ENCODE measurements around the gene SFN.
A peak's percentile ranks its signal among the peaks of the same experiment; 100 is the strongest.
"Not testable (repeated sequence)": the region's sequence is repeated elsewhere in the genome, so short reads cannot be mapped to it uniquely, and the experiment has no call there.

Gene SFN

GRCh38 chr1:26873097-26873496 is 10.1 kb downstream of the SFN start:
- not testable (repeated sequence) for H3K9me3 ChIP-seq (replicated peaks in 1 of 2; ENCODE audit: control insufficient read depth in 2 of 2, insufficient read depth in 1 of 2, low read depth in 1 of 2, low read length in 2 of 2); H2AFZ ChIP-seq (ENCODE audit: low read length); H2BK12ac ChIP-seq (ENCODE audit: low read length); H3K14ac ChIP-seq (ENCODE audit: low read length); H4K91ac ChIP-seq (ENCODE audit: low read depth, low read length, poor library complexity); H3K79me1 ChIP-seq (ENCODE audit: low read depth, low read length); H2AK5ac ChIP-seq (ENCODE audit: low read depth, low read length); H3K18ac ChIP-seq (ENCODE audit: low read length); H3K23ac ChIP-seq (ENCODE audit: low read depth, low read length, poor library complexity); H3K4ac ChIP-seq (ENCODE audit: low read length); H4K8ac ChIP-seq (ENCODE audit: low read depth, low read length); H3K27ac ChIP-seq (replicated peaks; ENCODE audit: low read length); DNase-seq (ENCODE audit: low spot score); H2BK15ac ChIP-seq (ENCODE audit: low read length); H2BK5ac ChIP-seq (ENCODE audit: low read length); H3K9ac ChIP-seq (ENCODE audit: low read depth, low read length, poor library complexity); H3K27me3 ChIP-seq (ENCODE audit: control insufficient read depth in 3 of 3, insufficient read depth in 3 of 3, low read depth in 1 of 3, low read length in 3 of 3); H3K4me2 ChIP-seq (ENCODE audit: insufficient read depth, low read length, poor library complexity, severe bottlenecking); H3K4me3 ChIP-seq (ENCODE audit: low read length in 2 of 2); H2BK120ac ChIP-seq (ENCODE audit: low read depth, low read length)
- WGBS, 2 donors (ENCODE audit: extremely low coverage in 2 of 2, insufficient read length in 2 of 2, insufficient replicate concordance in 1 of 2): no CpG with 5 or more reads among the region's 2 CpGs
- peaks cover 2 to 18% of the 10 kb centered on the region in 2 donors for H3K36me3 ChIP-seq (replicated peaks in 1 of 2; ENCODE audit: control insufficient read depth in 2 of 2, insufficient read depth in 2 of 2, low read length in 2 of 2)
- H3K4me1 ChIP-seq (ENCODE audit: control insufficient read depth in 2 of 2, insufficient read depth in 1 of 2, low read depth in 1 of 2, low read length in 2 of 2): peaks cover 0 to 17% of the 10 kb centered on the region in 2 donors

DNA sequence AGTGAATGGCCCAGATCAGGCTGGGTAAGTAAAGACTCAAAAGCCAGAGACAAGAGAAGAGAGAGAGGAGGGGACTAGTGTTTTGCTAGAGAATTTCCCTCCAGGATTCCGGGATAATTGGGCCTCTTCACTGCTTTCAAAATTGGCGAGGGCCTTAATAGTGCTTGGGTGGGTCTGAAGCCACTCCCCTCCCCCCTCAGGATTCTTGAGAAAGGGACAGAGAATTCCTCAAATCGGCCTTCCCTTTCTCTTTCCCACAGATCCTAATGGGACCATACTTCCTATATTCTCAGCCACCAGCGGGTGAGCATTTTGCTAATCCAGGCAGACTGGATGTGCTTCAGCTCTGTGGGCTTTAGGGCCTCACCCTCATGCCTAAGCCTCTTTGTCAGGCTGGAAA is 11.9 kb downstream of the SFN start:
- H3K27ac ChIP-seq (replicated peaks; ENCODE audit: low read length): peak overlapping the region; percentile 95
- H3K4me3 ChIP-seq (ENCODE audit: low read length in 2 of 2): no peak overlapping the region
- H4K8ac ChIP-seq (ENCODE audit: low read depth, low read length): no peak overlapping the region
- peak overlapping the region; percentile 19 for H3K4me2 ChIP-seq (ENCODE audit: insufficient read depth, low read length, poor library complexity, severe bottlenecking)
- no peak overlapping the region for H2AFZ ChIP-seq (ENCODE audit: low read length)
- H3K27me3 ChIP-seq (ENCODE audit: control insufficient read depth in 3 of 3, insufficient read depth in 3 of 3, low read depth in 1 of 3, low read length in 3 of 3): no peaks in the 10 kb centered on the region
- H4K91ac ChIP-seq (ENCODE audit: low read depth, low read length, poor library complexity): no peak overlapping the region
- H3K36me3 ChIP-seq (replicated peaks in 1 of 2; ENCODE audit: control insufficient read depth in 2 of 2, insufficient read depth in 2 of 2, low read length in 2 of 2): peaks cover 8 to 34% of the 10 kb centered on the region in 2 donors
- no peak overlapping the region for H2BK120ac ChIP-seq (ENCODE audit: low read depth, low read length)
- H2AK5ac ChIP-seq (ENCODE audit: low read depth, low read length): no peak overlapping the region
- H3K9me3 ChIP-seq (replicated peaks in 1 of 2; ENCODE audit: control insufficient read depth in 2 of 2, insufficient read depth in 1 of 2, low read depth in 1 of 2, low read length in 2 of 2): no peaks in the 10 kb centered on the region
- no peaks in the 10 kb centered on the region for H3K79me1 ChIP-seq (ENCODE audit: low read depth, low read length)
- no peak overlapping the region for H2BK12ac ChIP-seq (ENCODE audit: low read length)
- peaks cover 0 to 17% of the 10 kb centered on the region in 2 donors for H3K4me1 ChIP-seq (ENCODE audit: control insufficient read depth in 2 of 2, insufficient read depth in 1 of 2, low read depth in 1 of 2, low read length in 2 of 2)
- WGBS, 2 donors (ENCODE audit: extremely low coverage in 2 of 2, insufficient read length in 2 of 2, insufficient replicate concordance in 1 of 2): no CpG with 5 or more reads among the region's 4 CpGs
- H3K14ac ChIP-seq (ENCODE audit: low read length): no peak overlapping the region
- no peak overlapping the region for H3K23ac ChIP-seq (ENCODE audit: low read depth, low read length, poor library complexity)
- DNase-seq (ENCODE audit: low spot score): peak; percentile 73
- no peak overlapping the region for H2BK5ac ChIP-seq (ENCODE audit: low read length)
- no peak overlapping the region for H3K9ac ChIP-seq (ENCODE audit: low read depth, low read length, poor library complexity)
- H3K4ac ChIP-seq (ENCODE audit: low read length): no peak overlapping the region
- H2BK15ac ChIP-seq (ENCODE audit: low read length): no peak overlapping the region
- no peak overlapping the region for H3K18ac ChIP-seq (ENCODE audit: low read length)

DNA sequence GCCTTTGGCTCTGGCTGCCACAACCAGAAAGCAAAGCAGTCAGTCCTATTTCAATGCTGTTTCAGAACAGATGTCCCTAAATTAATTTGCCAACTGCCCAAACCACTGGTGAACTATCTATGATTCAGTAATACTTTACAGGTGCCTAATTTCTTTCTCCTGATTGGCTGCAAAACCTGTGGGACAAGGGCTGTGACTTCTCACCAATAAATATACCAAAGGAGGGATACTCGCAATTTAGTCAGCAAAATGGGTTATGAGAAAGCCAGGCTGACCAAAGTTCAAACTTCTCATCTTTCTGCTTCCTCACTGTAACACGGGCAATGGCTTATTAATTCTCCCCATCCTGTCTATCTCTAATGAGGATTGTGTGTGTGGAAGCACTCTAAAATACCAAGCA is 14.4 kb downstream of the SFN start:
- Histone ChIP-seq H3K9me3 (replicated peaks in 1 of 2; ENCODE audit: control insufficient read depth in 2 of 2, insufficient read depth in 1 of 2, low read depth in 1 of 2, low read length in 2 of 2) (no peaks in the 10 kb centered on the region), H3K4me3 (ENCODE audit: low read length in 2 of 2) (no peak overlapping the region), H3K4ac (ENCODE audit: low read length) (no peak overlapping the region), H3K27me3 (ENCODE audit: control insufficient read depth in 3 of 3, insufficient read depth in 3 of 3, low read depth in 1 of 3, low read length in 3 of 3) (no peaks in the 10 kb centered on the region), H3K79me1 (ENCODE audit: low read depth, low read length) (no peaks in the 10 kb centered on the region), H4K8ac (ENCODE audit: low read depth, low read length) (no peak overlapping the region), H3K23ac (ENCODE audit: low read depth, low read length, poor library complexity) (no peak overlapping the region), H2BK15ac (ENCODE audit: low read length) (no peak overlapping the region), H3K27ac (replicated peaks; ENCODE audit: low read length) (no peak overlapping the region), H2BK120ac (ENCODE audit: low read depth, low read length) (no peak overlapping the region), H3K4me1 (ENCODE audit: control insufficient read depth in 2 of 2, insufficient read depth in 1 of 2, low read depth in 1 of 2, low read length in 2 of 2) (peaks cover 0 to 15% of the 10 kb centered on the region in 2 donors), H3K36me3 (replicated peaks in 1 of 2; ENCODE audit: control insufficient read depth in 2 of 2, insufficient read depth in 2 of 2, low read length in 2 of 2) (peaks cover 15 to 55% of the 10 kb centered on the region in 2 donors), H3K4me2 (ENCODE audit: insufficient read depth, low read length, poor library complexity, severe bottlenecking) (no peak overlapping the region), H2BK5ac (ENCODE audit: low read length) (peak overlapping the region; percentile 91), H4K91ac (ENCODE audit: low read depth, low read length, poor library complexity) (no peak overlapping the region), H3K9ac (ENCODE audit: low read depth, low read length, poor library complexity) (no peak overlapping the region), H3K18ac (ENCODE audit: low read length) (no peak overlapping the region), H3K14ac (ENCODE audit: low read length) (no peak overlapping the region), H2AK5ac (ENCODE audit: low read depth, low read length) (no peak overlapping the region), H2BK12ac (ENCODE audit: low read length) (no peak overlapping the region), H2AFZ (ENCODE audit: low read length) (no peak overlapping the region)
- no CpG with 5 or more reads among the region's 2 CpGs for WGBS, 2 donors (ENCODE audit: extremely low coverage in 2 of 2, insufficient read length in 2 of 2, insufficient replicate concordance in 1 of 2)
- no peak for DNase-seq (ENCODE audit: low spot score)

DNA sequence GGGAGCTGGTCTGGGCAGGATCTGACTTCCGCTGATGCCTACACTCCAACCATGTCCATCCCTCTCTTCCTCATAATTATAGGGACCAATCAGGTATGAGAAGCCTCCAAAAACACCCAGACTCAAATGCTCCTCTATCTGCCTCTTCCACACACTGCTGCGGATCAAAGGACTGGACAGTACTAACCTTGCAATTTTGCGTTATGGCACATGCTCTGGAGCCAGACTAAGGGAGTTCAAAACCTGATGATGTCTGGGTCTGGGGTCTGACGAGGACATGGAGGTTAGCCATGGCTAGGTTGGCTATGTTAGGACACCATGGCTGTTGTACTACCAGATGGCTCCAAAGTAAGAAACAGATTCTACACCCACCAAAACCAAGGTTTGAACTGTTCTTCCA is 16.8 kb downstream of the SFN start:
- Histone ChIP-seq H4K91ac (ENCODE audit: low read depth, low read length, poor library complexity) (no peak overlapping the region), H2AK5ac (ENCODE audit: low read depth, low read length) (no peak overlapping the region), H3K4me3 (ENCODE audit: low read length in 2 of 2) (no peak overlapping the region), H3K79me1 (ENCODE audit: low read depth, low read length) (peaks cover 3% of the 10 kb centered on the region), H3K18ac (ENCODE audit: low read length) (no peak overlapping the region), H2BK15ac (ENCODE audit: low read length) (no peak overlapping the region), H3K36me3 (replicated peaks in 1 of 2; ENCODE audit: control insufficient read depth in 2 of 2, insufficient read depth in 2 of 2, low read length in 2 of 2) (peaks cover 32 to 79% of the 10 kb centered on the region in 2 donors), H3K27me3 (ENCODE audit: control insufficient read depth in 3 of 3, insufficient read depth in 3 of 3, low read depth in 1 of 3, low read length in 3 of 3) (no peaks in the 10 kb centered on the region), H4K8ac (ENCODE audit: low read depth, low read length) (no peak overlapping the region), H3K4me1 (ENCODE audit: control insufficient read depth in 2 of 2, insufficient read depth in 1 of 2, low read depth in 1 of 2, low read length in 2 of 2) (peaks cover 0 to 8% of the 10 kb centered on the region in 2 donors), H2BK5ac (ENCODE audit: low read length) (no peak overlapping the region), H2BK12ac (ENCODE audit: low read length) (no peak overlapping the region), H2BK120ac (ENCODE audit: low read depth, low read length) (no peak overlapping the region), H3K9me3 (replicated peaks in 1 of 2; ENCODE audit: control insufficient read depth in 2 of 2, insufficient read depth in 1 of 2, low read depth in 1 of 2, low read length in 2 of 2) (no peaks in the 10 kb centered on the region), H3K23ac (ENCODE audit: low read depth, low read length, poor library complexity) (no peak overlapping the region), H3K9ac (ENCODE audit: low read depth, low read length, poor library complexity) (no peak overlapping the region), H3K4me2 (ENCODE audit: insufficient read depth, low read length, poor library complexity, severe bottlenecking) (no peak overlapping the region), H3K4ac (ENCODE audit: low read length) (no peak overlapping the region), H3K27ac (replicated peaks; ENCODE audit: low read length) (no peak overlapping the region), H3K14ac (ENCODE audit: low read length) (no peak overlapping the region), H2AFZ (ENCODE audit: low read length) (no peak overlapping the region)
- no peak for DNase-seq (ENCODE audit: low spot score)
- no CpG with 5 or more reads among the region's 4 CpGs for WGBS, 2 donors (ENCODE audit: extremely low coverage in 2 of 2, insufficient read length in 2 of 2, insufficient replicate concordance in 1 of 2)

All from neuronal stem cell (in vitro differentiated cells).